Measurements from ENCODE around the gene BCL7C. TPM values are rescaled to one million over a fixed set of nuclear protein-coding genes. Genes with fewer than 3 reads are reported as not detected.

The BCL7C gene
- total RNA-seq, 1 experiment from 2014 or later = 28.2 TPM

GRCh38 chr16:30927789-30928378, 34.0 kb upstream of the BCL7C start:
- no peak for TF ChIP-seq EZH2 (IDR thresholded peaks at IDR 0.05; ENCODE audit: borderline replicate concordance, low read depth, low read length, poor library complexity, severe bottlenecking)
- TF ChIP-seq, protein P1, sequence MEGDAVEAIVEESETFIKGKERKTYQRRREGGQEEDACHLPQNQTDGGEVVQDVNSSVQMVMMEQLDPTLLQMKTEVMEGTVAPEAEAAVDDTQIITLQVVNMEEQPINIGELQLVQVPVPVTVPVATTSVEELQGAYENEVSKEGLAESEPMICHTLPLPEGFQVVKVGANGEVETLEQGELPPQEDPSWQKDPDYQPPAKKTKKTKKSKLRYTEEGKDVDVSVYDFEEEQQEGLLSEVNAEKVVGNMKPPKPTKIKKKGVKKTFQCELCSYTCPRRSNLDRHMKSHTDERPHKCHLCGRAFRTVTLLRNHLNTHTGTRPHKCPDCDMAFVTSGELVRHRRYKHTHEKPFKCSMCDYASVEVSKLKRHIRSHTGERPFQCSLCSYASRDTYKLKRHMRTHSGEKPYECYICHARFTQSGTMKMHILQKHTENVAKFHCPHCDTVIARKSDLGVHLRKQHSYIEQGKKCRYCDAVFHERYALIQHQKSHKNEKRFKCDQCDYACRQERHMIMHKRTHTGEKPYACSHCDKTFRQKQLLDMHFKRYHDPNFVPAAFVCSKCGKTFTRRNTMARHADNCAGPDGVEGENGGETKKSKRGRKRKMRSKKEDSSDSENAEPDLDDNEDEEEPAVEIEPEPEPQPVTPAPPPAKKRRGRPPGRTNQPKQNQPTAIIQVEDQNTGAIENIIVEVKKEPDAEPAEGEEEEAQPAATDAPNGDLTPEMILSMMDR (conservative IDR thresholded peaks at IDR 0.05; ENCODE audit: low read depth, low read length) = no peak
- POLR2A ChIA-PET (ENCODE audit: low non-redundant PET) = interaction anchor here (0.5 kb wide), 1 partner anchor 8 kb away, joined by 21 read pairs; no protein-coding TSS in a partner anchor
- H3K27ac ChIP-seq (ENCODE audit: low read depth, low read length, poor library complexity, severe bottlenecking) = no peak overlapping the region
- peaks cover 11% of the 10 kb centered on the region for H3K4me1 ChIP-seq (ENCODE audit: insufficient read depth, low read length, poor library complexity, severe bottlenecking)
- peak; percentile 87 for DNase-seq (ENCODE audit: low spot score)
- no peaks in the 10 kb centered on the region for H3K27me3 ChIP-seq (replicated peaks; ENCODE audit: insufficient read depth, low read depth, low read length, poor library complexity)
- intact Hi-C loops (cut with micrococcal nuclease; ENCODE audit: unreplicated experiment) = no loop called here
- peaks cover 29% of the 10 kb centered on the region for H3K36me3 ChIP-seq (ENCODE audit: insufficient read depth, low read length, poor library complexity, severe bottlenecking)
- no TSS peak for BruUV-seq (replicated peaks)
- no peak overlapping the region for H3K4me3 ChIP-seq (ENCODE audit: low read depth, low read length, poor library complexity, severe bottlenecking)
- no peaks in the 10 kb centered on the region for H3K9me3 ChIP-seq (ENCODE audit: low read depth, low read length, poor library complexity, severe bottlenecking)
- CTCF ChIA-PET = interaction anchor here (0.6 to 0.8 kb wide), 2 partner anchors 14 to 544 kb away, joined by 3 to 4 read pairs; partner anchors contain the start of gene TGFB1I1

DNA sequence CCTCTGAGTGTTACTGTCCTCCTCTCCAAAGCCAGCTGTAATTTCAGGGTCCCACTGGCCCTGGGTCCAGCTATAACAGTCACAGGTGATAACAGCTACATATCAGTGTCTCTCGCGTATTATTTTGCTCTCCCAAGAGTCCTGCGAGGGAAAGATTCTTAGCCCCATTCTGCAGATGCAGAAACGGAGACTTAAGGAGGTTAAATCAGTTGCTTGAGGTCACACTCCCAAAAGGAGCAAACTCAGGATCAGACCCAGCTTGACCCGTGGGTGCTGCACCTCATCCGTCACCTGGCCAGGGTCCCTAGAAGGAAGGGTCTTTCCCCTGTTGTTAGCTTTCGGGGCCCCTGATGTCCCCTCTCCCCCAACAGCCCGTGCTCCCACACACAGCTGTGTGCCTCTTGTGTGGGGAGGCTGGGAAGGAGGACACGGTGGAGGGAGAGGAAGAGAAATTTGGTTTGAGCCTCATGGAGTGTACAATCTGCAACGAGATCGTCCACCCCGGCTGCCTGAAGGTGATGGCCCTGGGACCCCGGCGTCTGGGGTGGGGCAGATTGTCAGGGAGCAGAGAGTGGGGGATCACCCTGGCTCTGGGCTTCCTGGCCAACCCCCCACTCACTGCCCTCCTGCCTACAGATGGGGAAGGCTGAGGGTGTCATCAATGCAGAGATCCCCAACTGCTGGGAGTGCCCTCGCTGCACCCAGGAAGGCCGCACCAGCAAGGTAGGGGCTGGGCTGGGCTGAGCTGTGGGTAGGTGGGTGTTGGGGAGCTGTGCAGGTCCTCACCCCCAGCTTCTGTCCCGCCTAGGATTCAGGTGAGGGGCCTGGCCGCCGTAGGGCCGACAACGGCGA, 33.3 kb upstream of the BCL7C start:
- H3K4me1 ChIP-seq (ENCODE audit: insufficient read depth, low read length, poor library complexity, severe bottlenecking) = peaks cover 11% of the 10 kb centered on the region
- no peak for DNase-seq (ENCODE audit: low spot score)
- ChIA-PET POLR2A (ENCODE audit: low non-redundant PET) (no interaction called here), CTCF (interaction anchor here (0.6 to 0.8 kb wide), 2 partner anchors 14 to 545 kb away, joined by 3 to 4 read pairs; partner anchors contain the start of gene TGFB1I1)
- no TSS peak for BruUV-seq (replicated peaks)
- no peak overlapping the region for H3K4me3 ChIP-seq (ENCODE audit: low read depth, low read length, poor library complexity, severe bottlenecking)
- no peak for TF ChIP-seq EZH2 (IDR thresholded peaks at IDR 0.05; ENCODE audit: borderline replicate concordance, low read depth, low read length, poor library complexity, severe bottlenecking)
- TF ChIP-seq, protein P1 (conservative IDR thresholded peaks at IDR 0.05; ENCODE audit: low read depth, low read length) = no peak
- no peaks in the 10 kb centered on the region for H3K27me3 ChIP-seq (replicated peaks; ENCODE audit: insufficient read depth, low read depth, low read length, poor library complexity)
- H3K9me3 ChIP-seq (ENCODE audit: low read depth, low read length, poor library complexity, severe bottlenecking) = no peaks in the 10 kb centered on the region
- peaks cover 23% of the 10 kb centered on the region for H3K36me3 ChIP-seq (ENCODE audit: insufficient read depth, low read length, poor library complexity, severe bottlenecking)
- intact Hi-C loops (cut with micrococcal nuclease; ENCODE audit: unreplicated experiment) = no loop called here
- H3K27ac ChIP-seq (ENCODE audit: low read depth, low read length, poor library complexity, severe bottlenecking) = peak overlapping the region; percentile 11

DNA sequence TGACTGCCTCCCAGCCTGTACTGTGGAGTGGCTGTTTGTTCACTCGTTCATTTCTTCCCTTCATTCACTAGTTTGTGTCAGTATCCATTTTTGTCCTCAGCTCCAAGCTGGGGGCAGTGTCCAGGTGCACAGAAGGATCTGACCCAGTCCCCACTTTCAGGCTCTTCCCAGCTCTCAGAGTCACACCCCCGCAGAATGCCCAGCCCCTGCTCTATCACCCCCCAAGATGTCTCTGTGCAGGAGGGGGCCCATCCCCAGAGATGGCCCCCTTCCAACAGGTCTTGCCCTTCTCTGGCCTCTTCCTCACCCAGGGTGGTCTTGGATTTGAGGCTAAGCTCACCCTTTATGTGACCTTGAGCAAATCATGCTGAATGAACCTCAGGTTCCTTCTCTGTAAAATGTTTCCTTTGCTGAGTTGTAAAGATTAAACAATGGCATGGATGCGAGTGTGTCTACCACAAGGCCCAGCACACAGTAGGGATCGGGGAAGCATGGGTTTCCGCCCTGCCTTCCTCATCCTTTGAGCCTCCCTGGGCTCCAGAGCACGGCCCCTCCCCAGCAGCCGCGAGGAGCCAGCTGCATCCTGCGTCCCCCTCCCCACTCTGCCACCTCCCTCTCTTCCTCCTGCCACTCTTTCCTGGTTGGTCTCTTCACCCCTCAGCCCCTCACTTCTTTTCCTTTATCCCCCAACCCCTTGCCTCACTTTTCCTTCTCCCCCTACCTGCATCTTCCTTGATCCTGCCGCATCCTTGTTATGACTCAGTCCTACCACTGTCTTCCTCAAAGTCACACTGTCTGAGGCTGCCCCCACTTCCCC, 32.3 kb upstream of the BCL7C start:
- H3K4me3 ChIP-seq (ENCODE audit: low read depth, low read length, poor library complexity, severe bottlenecking) = no peak overlapping the region
- POLR2A ChIA-PET (ENCODE audit: low non-redundant PET) = no interaction called here
- peak overlapping the region; percentile 11 for H3K27ac ChIP-seq (ENCODE audit: low read depth, low read length, poor library complexity, severe bottlenecking)
- no TSS peak for BruUV-seq (replicated peaks)
- CTCF ChIA-PET = no interaction called here
- H3K9me3 ChIP-seq (ENCODE audit: low read depth, low read length, poor library complexity, severe bottlenecking) = no peaks in the 10 kb centered on the region
- DNase-seq (ENCODE audit: low spot score) = no peak
- intact Hi-C loops (cut with micrococcal nuclease; ENCODE audit: unreplicated experiment) = no loop called here
- H3K4me1 ChIP-seq (ENCODE audit: insufficient read depth, low read length, poor library complexity, severe bottlenecking) = peaks cover 11% of the 10 kb centered on the region
- peaks cover 14% of the 10 kb centered on the region for H3K36me3 ChIP-seq (ENCODE audit: insufficient read depth, low read length, poor library complexity, severe bottlenecking)
- H3K27me3 ChIP-seq (replicated peaks; ENCODE audit: insufficient read depth, low read depth, low read length, poor library complexity) = no peaks in the 10 kb centered on the region
- TF ChIP-seq EZH2 (IDR thresholded peaks at IDR 0.05; ENCODE audit: borderline replicate concordance, low read depth, low read length, poor library complexity, severe bottlenecking) = no peak
- TF ChIP-seq, protein P1 (conservative IDR thresholded peaks at IDR 0.05; ENCODE audit: low read depth, low read length) = no peak
